Esophagus squamous epithelium (tissue), 4 donors: Measurements from ENCODE around the gene FERMT2.

Source experiments
- CTCF ChIP-seq, 6 experiments: fragments of 450-650 bp in 4 of 6; fragments of 200-600 bp in 2 of 6; sonication (generic) in 2 of 6; IDR thresholded peaks; one replicate each; pipeline ENCODE4 v1.5.1; 2016 to 2019; ENCODE audit warnings: antibody characterized with exemption in 6 of 6, mild to moderate bottlenecking in 4 of 6, moderate library complexity in 4 of 6
- POLR2A ChIP-seq, 4 donors: fragments of 450-650 bp; IDR thresholded peaks; one replicate each; pipeline ENCODE4 v1.6.1; 2017; ENCODE audit warnings: antibody characterized with exemption in 4 of 4, mild to moderate bottlenecking in 4 of 4, moderate library complexity in 3 of 4

DNA sequence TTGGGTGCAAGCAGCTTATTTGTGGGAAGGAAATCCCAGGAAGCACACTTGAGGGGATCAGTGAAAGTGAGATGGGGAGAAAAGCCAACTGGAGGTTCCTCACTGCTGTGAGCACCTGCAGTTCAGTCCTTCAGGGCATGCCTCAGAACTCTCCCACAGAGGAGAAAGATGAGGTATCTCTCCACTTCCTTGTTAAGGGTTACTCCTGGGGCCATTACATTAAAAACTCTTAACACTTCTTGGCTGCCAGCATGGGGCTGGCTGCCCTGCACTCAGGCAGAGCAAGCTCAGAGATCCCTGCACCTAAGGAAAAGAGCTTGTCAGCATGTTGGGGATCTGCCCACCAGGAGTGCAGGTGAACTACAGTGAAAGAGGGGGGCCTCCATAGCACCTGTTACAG is 28.8 kb downstream of the FERMT2 start:
- TF ChIP-seq CTCF (IDR thresholded peaks at IDR 0.05), result no peak
- TF ChIP-seq POLR2A (IDR thresholded peaks at IDR 0.05), result no peak
